Measurements from ENCODE around the gene SLC44A2.
A peak's percentile ranks its signal among the peaks of the same experiment; 100 is the strongest.

Gene SLC44A2

DNA sequence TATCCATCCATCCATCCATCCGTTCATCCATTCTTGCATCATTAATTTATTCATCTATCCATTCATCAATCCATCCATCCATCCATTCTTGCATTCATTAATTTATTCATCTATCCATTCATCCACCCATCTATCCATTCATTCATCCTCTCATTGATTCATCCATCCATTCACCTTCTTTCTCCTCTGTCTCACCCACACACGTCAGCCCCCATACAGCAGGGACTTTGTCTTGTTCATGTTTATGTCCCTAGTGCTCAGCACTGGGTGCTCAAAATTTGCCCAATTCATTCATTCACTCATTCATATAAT, 37.6 kb upstream of the SLC44A2 start:
- no peak overlapping the region for H3K27ac ChIP-seq (ENCODE audit: low read length)
- H3K4me1 ChIP-seq (ENCODE audit: low read length): no peaks in the 10 kb centered on the region
- H3K9me3 ChIP-seq (ENCODE audit: insufficient read depth, low read length): no peaks in the 10 kb centered on the region
- H3K9ac ChIP-seq (ENCODE audit: low read length): no peak overlapping the region
- no peak overlapping the region for H2AFZ ChIP-seq (ENCODE audit: low read depth, low read length)
- TF ChIP-seq, protein P1, sequence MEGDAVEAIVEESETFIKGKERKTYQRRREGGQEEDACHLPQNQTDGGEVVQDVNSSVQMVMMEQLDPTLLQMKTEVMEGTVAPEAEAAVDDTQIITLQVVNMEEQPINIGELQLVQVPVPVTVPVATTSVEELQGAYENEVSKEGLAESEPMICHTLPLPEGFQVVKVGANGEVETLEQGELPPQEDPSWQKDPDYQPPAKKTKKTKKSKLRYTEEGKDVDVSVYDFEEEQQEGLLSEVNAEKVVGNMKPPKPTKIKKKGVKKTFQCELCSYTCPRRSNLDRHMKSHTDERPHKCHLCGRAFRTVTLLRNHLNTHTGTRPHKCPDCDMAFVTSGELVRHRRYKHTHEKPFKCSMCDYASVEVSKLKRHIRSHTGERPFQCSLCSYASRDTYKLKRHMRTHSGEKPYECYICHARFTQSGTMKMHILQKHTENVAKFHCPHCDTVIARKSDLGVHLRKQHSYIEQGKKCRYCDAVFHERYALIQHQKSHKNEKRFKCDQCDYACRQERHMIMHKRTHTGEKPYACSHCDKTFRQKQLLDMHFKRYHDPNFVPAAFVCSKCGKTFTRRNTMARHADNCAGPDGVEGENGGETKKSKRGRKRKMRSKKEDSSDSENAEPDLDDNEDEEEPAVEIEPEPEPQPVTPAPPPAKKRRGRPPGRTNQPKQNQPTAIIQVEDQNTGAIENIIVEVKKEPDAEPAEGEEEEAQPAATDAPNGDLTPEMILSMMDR (IDR thresholded peaks at IDR 0.05; ENCODE audit: low read depth, low read length): no peak
- no peak for TF ChIP-seq EZH2phosphoT487 (IDR thresholded peaks at IDR 0.05; ENCODE audit: low read depth)
- peaks cover 10% of the 10 kb centered on the region; the same call in 1 of the 2 replicates for H3K27me3 ChIP-seq (ENCODE audit: low read depth, low read length)
- no peak overlapping the region for H3K4me2 ChIP-seq (ENCODE audit: low read length)
- no peak overlapping the region for H3K4me3 ChIP-seq (ENCODE audit: low read length)
- no peaks in the 10 kb centered on the region for H3K36me3 ChIP-seq (replicated peaks; ENCODE audit: low read depth, low read length)
- H3K79me2 ChIP-seq (ENCODE audit: low read length): no peaks in the 10 kb centered on the region
- H4K20me1 ChIP-seq (ENCODE audit: insufficient read depth, low read length): no peaks in the 10 kb centered on the region

DNA sequence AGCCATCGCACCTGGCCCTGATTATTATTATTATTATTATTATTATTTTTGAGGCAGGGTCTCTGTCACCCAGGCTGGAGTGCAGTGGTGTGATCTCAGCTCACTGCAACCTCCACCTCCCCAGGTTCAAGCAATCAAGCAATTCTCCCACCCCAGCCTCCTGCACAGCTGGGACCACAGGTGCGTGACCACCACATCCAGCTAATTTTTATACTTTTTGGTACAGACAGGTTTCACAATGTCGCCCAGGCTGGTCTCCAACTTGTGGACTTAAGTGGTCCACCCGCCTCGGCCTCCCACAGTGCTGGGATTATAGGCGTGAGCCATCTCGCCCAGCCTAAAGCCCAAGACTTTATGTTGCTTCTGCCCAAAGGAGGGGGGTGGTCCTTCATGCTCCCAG, 32.2 kb upstream of the SLC44A2 start:
- Histone ChIP-seq H3K4me2 (ENCODE audit: low read length) (no peak overlapping the region), H3K27me3 (ENCODE audit: low read depth, low read length) (peaks cover 18% of the 10 kb centered on the region), H2AFZ (ENCODE audit: low read depth, low read length) (no peak overlapping the region), H3K36me3 (replicated peaks; ENCODE audit: low read depth, low read length) (no peaks in the 10 kb centered on the region), H3K79me2 (ENCODE audit: low read length) (no peaks in the 10 kb centered on the region), H4K20me1 (ENCODE audit: insufficient read depth, low read length) (no peaks in the 10 kb centered on the region), H3K4me3 (ENCODE audit: low read length) (no peak overlapping the region), H3K9me3 (ENCODE audit: insufficient read depth, low read length) (no peaks in the 10 kb centered on the region), H3K27ac (ENCODE audit: low read length) (no peak overlapping the region), H3K9ac (ENCODE audit: low read length) (no peak overlapping the region), H3K4me1 (ENCODE audit: low read length) (peaks cover 23% of the 10 kb centered on the region)
- TF ChIP-seq, protein P1 (IDR thresholded peaks at IDR 0.05; ENCODE audit: low read depth, low read length): no peak
- TF ChIP-seq EZH2phosphoT487 (IDR thresholded peaks at IDR 0.05; ENCODE audit: low read depth): no peak

DNA sequence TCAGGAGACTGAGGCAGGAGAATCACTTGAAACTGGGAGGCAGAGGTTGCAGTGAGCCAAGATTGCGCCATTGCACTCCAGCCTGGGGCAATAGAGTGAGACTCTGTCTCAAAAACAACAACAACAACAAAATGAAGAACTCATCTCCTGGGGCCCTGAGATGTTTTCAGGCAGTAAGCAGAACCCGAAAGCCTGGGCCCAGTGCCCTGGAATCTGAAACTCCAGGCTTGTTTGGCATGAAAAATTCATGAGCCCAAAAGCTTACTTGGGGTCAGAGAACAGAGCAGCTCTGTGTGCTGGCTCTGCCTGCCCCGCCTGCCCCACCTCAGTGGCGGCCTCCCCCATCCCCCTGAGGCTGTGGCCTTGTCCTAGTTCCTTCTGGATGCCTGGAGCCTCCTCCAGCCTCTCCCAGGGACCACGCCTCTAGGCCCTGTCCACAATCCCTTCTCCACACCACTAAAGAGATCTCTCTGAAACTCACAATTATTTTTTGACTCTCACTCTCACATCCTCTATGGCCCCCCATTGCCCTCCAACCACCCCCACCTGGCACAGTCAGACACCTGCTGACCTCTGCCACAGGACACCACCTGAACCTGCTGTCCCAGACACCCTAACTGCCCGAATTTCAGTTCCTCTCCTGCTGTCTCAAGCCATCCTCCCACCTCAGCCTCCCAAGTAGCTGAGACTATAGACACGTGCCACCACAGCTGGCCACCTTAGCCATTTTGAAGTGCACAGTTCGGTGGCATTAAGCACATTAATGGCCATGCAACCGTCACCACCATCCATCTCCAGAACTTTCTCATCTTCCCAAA, 31.3 kb upstream of the SLC44A2 start:
- peaks cover 20% of the 10 kb centered on the region for H3K27me3 ChIP-seq (ENCODE audit: low read depth, low read length)
- no peaks in the 10 kb centered on the region for H3K79me2 ChIP-seq (ENCODE audit: low read length)
- H2AFZ ChIP-seq (ENCODE audit: low read depth, low read length): no peak overlapping the region
- peaks cover 23% of the 10 kb centered on the region for H3K4me1 ChIP-seq (ENCODE audit: low read length)
- H4K20me1 ChIP-seq (ENCODE audit: insufficient read depth, low read length): no peaks in the 10 kb centered on the region
- H3K4me2 ChIP-seq (ENCODE audit: low read length): peak overlapping the region; percentile 39
- no peak overlapping the region for H3K27ac ChIP-seq (ENCODE audit: low read length)
- H3K36me3 ChIP-seq (replicated peaks; ENCODE audit: low read depth, low read length): no peaks in the 10 kb centered on the region
- no peaks in the 10 kb centered on the region for H3K9me3 ChIP-seq (ENCODE audit: insufficient read depth, low read length)
- no peak for TF ChIP-seq EZH2phosphoT487 (IDR thresholded peaks at IDR 0.05; ENCODE audit: low read depth)
- TF ChIP-seq, protein P1 (IDR thresholded peaks at IDR 0.05; ENCODE audit: low read depth, low read length): no peak
- no peak overlapping the region for H3K9ac ChIP-seq (ENCODE audit: low read length)
- no peak overlapping the region for H3K4me3 ChIP-seq (ENCODE audit: low read length)

DNA sequence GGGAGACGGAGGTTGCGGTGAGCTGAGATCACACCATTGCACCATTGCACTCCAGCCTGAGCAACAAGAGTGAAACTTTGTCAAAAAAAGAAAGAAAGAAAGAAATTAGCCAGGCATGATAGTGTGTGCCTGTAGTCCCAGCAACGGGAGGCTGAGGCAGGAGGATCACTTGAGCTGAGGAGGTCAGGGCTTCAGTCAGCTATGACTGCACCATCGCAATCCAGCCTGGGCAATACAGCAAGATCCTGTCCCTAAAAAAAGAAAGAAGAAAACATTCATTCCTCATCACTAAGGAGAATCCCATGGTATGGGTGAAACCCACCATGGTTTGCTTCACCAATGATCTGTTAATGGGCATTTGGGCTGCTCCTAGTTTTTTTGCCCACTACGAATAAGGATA, 25.2 kb upstream of the SLC44A2 start:
- no peak overlapping the region for H2AFZ ChIP-seq (ENCODE audit: low read depth, low read length)
- H3K79me2 ChIP-seq (ENCODE audit: low read length): peaks cover 25% of the 10 kb centered on the region
- no peaks in the 10 kb centered on the region for H3K9me3 ChIP-seq (ENCODE audit: insufficient read depth, low read length)
- peaks cover 29% of the 10 kb centered on the region for H3K4me1 ChIP-seq (ENCODE audit: low read length)
- H3K36me3 ChIP-seq (replicated peaks; ENCODE audit: low read depth, low read length): no peaks in the 10 kb centered on the region
- H3K27me3 ChIP-seq (ENCODE audit: low read depth, low read length): peaks cover 34% of the 10 kb centered on the region
- H3K27ac ChIP-seq (ENCODE audit: low read length): no peak overlapping the region
- no peak overlapping the region for H3K4me2 ChIP-seq (ENCODE audit: low read length)
- no peak overlapping the region for H3K4me3 ChIP-seq (ENCODE audit: low read length)
- H3K9ac ChIP-seq (ENCODE audit: low read length): no peak overlapping the region
- peaks cover 8% of the 10 kb centered on the region; the same call in 1 of the 2 replicates for H4K20me1 ChIP-seq (ENCODE audit: insufficient read depth, low read length)
- TF ChIP-seq, protein P1 (IDR thresholded peaks at IDR 0.05; ENCODE audit: low read depth, low read length): no peak
- no peak for TF ChIP-seq EZH2phosphoT487 (IDR thresholded peaks at IDR 0.05; ENCODE audit: low read depth)
